ENCODE measurements around the gene PARD6G.

The PARD6G gene

GRCh38 chr18:80187956-80188642 lies 59.2 kb downstream of the PARD6G start:
- DNase-seq: no peak

GRCh38 chr18:80185545-80185944 lies 61.8 kb downstream of the PARD6G start:
- DNase-seq: no peak

GRCh38 chr18:80184243-80184772 lies 63.0 kb downstream of the PARD6G start:
- no peak for DNase-seq

GRCh38 chr18:80183273-80184050 lies 63.9 kb downstream of the PARD6G start:
- DNase-seq: no peak

- DNase-seq: no peak
Measured at GRCh38 chr18:80182855-80183254, 64.5 kb downstream of the PARD6G start.

GRCh38 chr18:80181642-80182461 lies 65.5 kb downstream of the PARD6G start:
- DNase-seq: no peak

GRCh38 chr18:80180778-80181564 lies 66.3 kb downstream of the PARD6G start:
- DNase-seq: no peak

GRCh38 chr18:80179857-80180558 lies 67.3 kb downstream of the PARD6G start:
- DNase-seq: peak; percentile 54

- no peak for DNase-seq
Measured at GRCh38 chr18:80178935-80179818, 68.1 kb downstream of the PARD6G start.

GRCh38 chr18:80177128-80177527 lies 70.2 kb downstream of the PARD6G start:
- DNase-seq: no peak

- DNase-seq: peak; percentile 62
Measured at GRCh38 chr18:80176334-80177073, 70.8 kb downstream of the PARD6G start.

- DNase-seq: no peak
Measured at GRCh38 chr18:80175451-80176204, 71.7 kb downstream of the PARD6G start.

GRCh38 chr18:80173060-80173459 lies 74.3 kb downstream of the PARD6G start:
- no peak for DNase-seq

- DNase-seq: no peak
Measured at GRCh38 chr18:80172056-80172455, 75.3 kb downstream of the PARD6G start.

- DNase-seq: peak; percentile 18
Measured at GRCh38 chr18:80171054-80171872, 76.1 kb downstream of the PARD6G start.

GRCh38 chr18:80170395-80171053 lies 76.8 kb downstream of the PARD6G start:
- DNase-seq: no peak

- DNase-seq: no peak
Measured at GRCh38 chr18:80169607-80170006, 77.7 kb downstream of the PARD6G start.

- DNase-seq: no peak
Measured at GRCh38 chr18:80168982-80169381, 78.3 kb downstream of the PARD6G start.
